ENCODE results near the gene PROZ. TPM values are rescaled to one million over a fixed set of nuclear protein-coding genes. Genes with fewer than 3 reads are reported as not detected.
A peak's percentile ranks its signal among the peaks of the same experiment; 100 is the strongest.

The PROZ gene
- total RNA-seq, 1 donor from 2014 or later, result not detected

- DNase-seq (ENCODE audit: low read depth, low spot score), result no peak
Observed at GRCh38 chr13:113176822-113177221, 18.4 kb downstream of the PROZ start.

DNA sequence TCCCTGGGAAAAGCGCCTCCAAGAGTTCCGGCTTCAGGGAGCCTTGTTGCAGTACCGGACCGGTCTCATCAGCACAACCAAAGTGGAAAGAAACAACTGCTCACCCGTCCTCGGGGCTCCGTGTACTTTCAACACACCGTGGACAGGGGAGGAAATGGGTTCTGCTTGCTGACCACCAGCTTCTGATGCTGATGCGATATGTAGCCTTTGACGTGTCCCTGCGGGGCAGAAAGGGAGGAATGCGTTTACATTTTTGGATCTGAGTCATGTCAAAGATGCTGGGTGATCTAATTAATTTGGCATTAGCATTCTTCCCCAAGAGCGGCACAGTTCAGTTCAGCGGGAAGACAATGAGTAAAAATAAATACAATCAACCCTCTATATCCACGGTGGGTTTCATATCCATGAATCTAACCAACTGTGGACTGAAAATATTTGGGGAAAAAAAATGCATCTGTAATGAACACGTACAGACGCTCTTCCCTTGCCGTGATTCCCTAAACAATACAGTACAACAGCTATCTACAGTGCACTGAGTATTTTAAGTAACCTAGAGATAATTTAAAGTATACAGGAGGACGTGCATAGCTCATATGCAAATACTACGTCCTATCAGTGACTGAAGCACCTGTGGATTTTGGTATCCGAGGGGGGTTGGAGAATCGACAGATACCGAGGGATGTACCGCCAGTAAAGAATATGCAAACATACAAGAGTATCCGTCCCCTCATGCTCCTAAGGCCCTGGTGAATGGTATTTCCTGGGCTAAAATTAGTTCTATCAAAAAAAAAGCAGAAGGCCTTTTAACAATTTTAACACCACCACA, 19.8 kb downstream of the PROZ start:
- no peak for DNase-seq (ENCODE audit: low read depth, low spot score)

DNA sequence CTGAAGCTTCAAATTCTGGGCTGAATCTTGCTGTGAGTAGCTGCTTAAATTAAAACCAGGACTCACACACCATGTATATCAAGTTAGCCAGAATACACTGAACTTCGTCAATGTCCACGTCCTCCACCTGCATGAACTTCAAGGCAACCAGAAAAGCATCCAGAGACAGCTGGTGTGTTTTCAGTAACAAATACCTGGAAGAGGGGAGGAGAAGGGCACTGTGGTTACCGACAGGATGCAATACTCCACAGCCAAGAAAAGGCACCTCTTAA, 20.4 kb downstream of the PROZ start:
- DNase-seq (ENCODE audit: low read depth, low spot score), result no peak

- no peak for DNase-seq (ENCODE audit: low read depth, low spot score)
Observed at GRCh38 chr13:113179374-113180230, 21.2 kb downstream of the PROZ start.

- DNase-seq (ENCODE audit: low read depth, low spot score), result no peak
Observed at GRCh38 chr13:113182046-113182445, 23.6 kb downstream of the PROZ start.

- DNase-seq (ENCODE audit: low read depth, low spot score), result no peak
Observed at GRCh38 chr13:113183450-113184129, 25.1 kb downstream of the PROZ start.

GRCh38 chr13:113184568-113185440, 26.4 kb downstream of the PROZ start:
- no peak for DNase-seq (ENCODE audit: low read depth, low spot score)

GRCh38 chr13:113186061-113186900, 27.8 kb downstream of the PROZ start:
- no peak for DNase-seq (ENCODE audit: low read depth, low spot score)

DNA sequence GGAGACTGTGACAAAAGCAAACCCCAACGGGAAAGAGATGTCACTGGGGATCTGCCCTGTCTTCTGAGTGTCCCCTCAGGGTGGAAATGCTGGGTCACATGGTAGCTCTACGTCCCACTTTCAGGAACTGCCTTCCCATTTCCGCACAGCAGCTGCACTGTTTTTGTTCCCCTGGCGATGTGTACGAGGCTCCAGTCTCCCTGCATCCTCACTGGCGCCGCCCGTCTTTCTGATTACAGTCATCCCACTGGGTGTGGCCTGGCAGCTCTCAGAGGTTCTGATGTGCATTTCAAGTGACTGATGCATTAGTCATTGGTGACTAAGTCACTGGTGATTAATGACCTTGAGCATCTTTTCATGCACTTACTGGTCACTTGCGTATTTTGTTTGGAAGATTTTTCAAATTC, 28.8 kb downstream of the PROZ start:
- peak; percentile 97 for DNase-seq (ENCODE audit: low read depth, low spot score)

- DNase-seq (ENCODE audit: low read depth, low spot score), result no peak
Observed at GRCh38 chr13:113187883-113188665, 29.6 kb downstream of the PROZ start.

GRCh38 chr13:113190181-113190580, 31.7 kb downstream of the PROZ start:
- no peak for DNase-seq (ENCODE audit: low read depth, low spot score)

DNA sequence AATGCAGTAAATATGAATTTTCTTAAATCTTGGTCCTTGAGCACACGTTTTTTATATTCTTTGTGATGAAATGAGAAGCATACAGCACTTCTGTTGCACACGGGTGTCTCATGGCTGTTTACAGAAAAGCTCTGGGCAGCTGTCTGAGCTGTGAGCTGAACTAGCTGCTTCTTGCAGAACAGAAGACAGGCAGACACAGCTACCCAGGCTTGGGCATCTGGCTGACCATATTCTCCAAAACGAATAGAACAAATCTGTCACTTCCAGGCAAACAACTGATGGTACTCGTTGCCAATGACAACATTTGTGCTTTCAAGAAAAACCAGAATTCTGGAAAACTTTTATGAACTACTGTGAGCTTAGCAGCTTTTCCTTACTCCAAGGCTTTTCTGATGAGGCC, 33.8 kb downstream of the PROZ start:
- DNase-seq (ENCODE audit: low read depth, low spot score), result no peak

- no peak for DNase-seq (ENCODE audit: low read depth, low spot score)
Observed at GRCh38 chr13:113192902-113193301, 34.5 kb downstream of the PROZ start.

- DNase-seq (ENCODE audit: low read depth, low spot score), result no peak
Observed at GRCh38 chr13:113195360-113195759, 36.9 kb downstream of the PROZ start.

- DNase-seq (ENCODE audit: low read depth, low spot score), result no peak
Observed at GRCh38 chr13:113196970-113197737, 38.7 kb downstream of the PROZ start.

DNA sequence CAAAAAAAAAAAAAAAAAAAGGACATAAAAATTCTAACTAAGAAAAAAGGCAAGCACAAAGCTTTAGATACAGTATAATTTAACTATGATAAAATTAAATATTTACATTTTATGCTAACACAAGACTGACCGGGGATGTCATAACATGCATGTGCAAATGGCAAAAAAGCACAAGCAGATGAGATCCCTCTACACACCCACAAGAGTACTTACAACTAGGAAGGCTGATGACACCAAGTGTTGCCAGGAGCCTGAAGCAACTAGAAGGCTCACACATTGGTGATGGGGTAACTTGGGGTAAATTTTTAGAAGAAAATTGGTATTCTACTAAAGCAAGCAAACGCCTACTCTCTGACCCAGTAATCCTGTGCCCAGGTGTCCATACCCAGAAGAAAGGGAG, 43.4 kb downstream of the PROZ start:
- no peak for DNase-seq (ENCODE audit: low read depth, low spot score)

GRCh38 chr13:113202912-113203311, 44.5 kb downstream of the PROZ start:
- no peak for DNase-seq (ENCODE audit: low read depth, low spot score)

GRCh38 chr13:113203507-113204377, 45.3 kb downstream of the PROZ start:
- no peak for DNase-seq (ENCODE audit: low read depth, low spot score)

Measured in pulmonary artery endothelial cell (primary cell).